K562 (cell line): Measurements from ENCODE around the gene LAMB4. TPM values are rescaled to one million over a fixed set of nuclear protein-coding genes. Genes with fewer than 3 reads are reported as not detected.

Experiments used
- ARID2 ChIP-seq: fragments of 450-650 bp; IDR thresholded peaks from 2 replicates; pipeline ENCODE4 v1.6.1; 2017; ENCODE audit warnings: antibody characterized with exemption, mild to moderate bottlenecking
- CCNT2 ChIP-seq: IDR thresholded peaks from 2 replicates; pipeline ENCODE4 v1.6.1; 2011; ENCODE audit warnings: borderline replicate concordance, low read depth, mild to moderate bottlenecking, moderate library complexity, mixed read lengths, low read length; ENCODE audit not compliant: insufficient read length; ENCODE audit errors: extremely low read depth
- ETV1 ChIP-seq: fragments of 450-650 bp; conservative IDR thresholded peaks from 2 replicates; pipeline ENCODE4 v1.6.1; 2016; ENCODE audit warnings: missing genetic modification characterization, control low read depth, low read depth, missing compliant biosample characterization
- GTF2A2 ChIP-seq: IDR thresholded peaks from 2 replicates; pipeline ENCODE4 v1.6.1; 2016; ENCODE audit warnings: mild to moderate bottlenecking, missing genetic modification characterization, missing compliant biosample characterization
- KAT7 ChIP-seq: sonication (generic); formaldehyde crosslinking; IDR thresholded peaks from 2 replicates; pipeline ENCODE4 v1.8.0; 2022; ENCODE audit warnings: missing genetic modification reagents, mild to moderate bottlenecking, borderline replicate concordance
- MCM2 ChIP-seq: fragments of 450-650 bp; IDR thresholded peaks from 2 replicates; pipeline ENCODE4 v1.6.1; 2017; ENCODE audit warnings: low read depth, mild to moderate bottlenecking
- MXI1 ChIP-seq: IDR thresholded peaks from 2 replicates; pipeline ENCODE4 v1.6.1; 2011; ENCODE audit warnings: low read depth, mild to moderate bottlenecking, improper control_type of control experiment, low read length
- NFYB ChIP-seq: IDR thresholded peaks from 2 replicates; pipeline ENCODE4 v1.6.1; 2011; ENCODE audit warnings: mild to moderate bottlenecking, moderate library complexity; ENCODE audit not compliant: insufficient read length; ENCODE audit errors: extremely low read depth
- PHB2 ChIP-seq: fragments of 450-650 bp; IDR thresholded peaks from 2 replicates; pipeline ENCODE4 v1.6.1; 2017; ENCODE audit warnings: low read depth
- TRIM24 ChIP-seq, 2 experiments: fragments of 450-650 bp; IDR thresholded peaks; 2 replicates each; pipeline ENCODE4 v1.6.1; 2016
- ZNF583 ChIP-seq: fragments of 250-450 bp; sonication (Bioruptor Pico); IDR thresholded peaks from 2 replicates; pipeline ENCODE4 v1.4.0; 2020
- ZNF764 ChIP-seq: fragments of 250-450 bp; sonication (Bioruptor Pico); IDR thresholded peaks from 2 replicates; pipeline ENCODE4 v1.4.0; 2020; ENCODE audit warnings: low read depth, mild to moderate bottlenecking, moderate library complexity
- polyA plus RNA-seq, 8 experiments: library from polyadenylated mRNA; depleted of rRNA in 4 of 8; stranded (reverse) in 5 of 8; unstranded in 3 of 8; fragments of >200 nt; fragmentation: Nextera tagmentation in 2 of 8; fragmentation: Illumina TruSeq in 1 of 8; extraction: Ambion mirVana in 2 of 8; extraction: Trizol in 1 of 8; gene quantifications; 2 replicates each; pipeline versions ENCODE4 v1.2.1 to v1.2.3, GENCODE V29; 2011 to 2014; ENCODE audit warnings: inconsistent platforms in 1 of 8, missing spikeins in 1 of 8
- total RNA-seq, 7 experiments: library from RNA; depleted of rRNA in 6 of 7; stranded (reverse); fragments of >200 nt in 6 of 7; fragmentation: Illumina TruSeq in 2 of 7; extraction: Trizol in 2 of 7; gene quantifications; 2 replicates each; pipeline versions ENCODE4 v1.2.1 to v1.2.3, GENCODE V29; 2011 to 2021; ENCODE audit warnings: low replicate concordance in 1 of 7
- TF ChIP-seq, protein P1 (sequence below): fragments of 250-450 bp; sonication (Bioruptor Pico); IDR thresholded peaks from 2 replicates; pipeline ENCODE4 v1.8.0; 2022; ENCODE audit warnings: inconsistent platforms, mild to moderate bottlenecking, moderate library complexity, borderline replicate concordance
- TF ChIP-seq, protein P2 (sequence below): sonication (generic); formaldehyde crosslinking; IDR thresholded peaks from 2 replicates; pipeline ENCODE4 v1.4.0; 2020; ENCODE audit warnings: mild to moderate bottlenecking, missing genetic modification reagents
- TF ChIP-seq, protein P3 (sequence below), 2 experiments: fragments of 150-350 bp in 1 of 2; IDR thresholded peaks; 2 replicates each; pipeline ENCODE4 v1.6.1; 2012 to 2016; ENCODE audit warnings: low read depth in 2 of 2, low read length in 2 of 2, mild to moderate bottlenecking in 1 of 2, moderate library complexity in 1 of 2
- TF ChIP-seq, protein P4 (sequence below): sonication (generic); formaldehyde crosslinking; IDR thresholded peaks from 2 replicates; pipeline ENCODE4 v1.8.0; 2023; ENCODE audit warnings: mild to moderate bottlenecking, missing genetic modification reagents

Gene LAMB4
- total and polyA plus RNA-seq, 9 of the 15 experiments (the other 6 are each of a cell fraction or from before 2014, with no cell fraction given) = 0.06 to 0.13 (median 0.07) TPM; not detected in 6

DNA sequence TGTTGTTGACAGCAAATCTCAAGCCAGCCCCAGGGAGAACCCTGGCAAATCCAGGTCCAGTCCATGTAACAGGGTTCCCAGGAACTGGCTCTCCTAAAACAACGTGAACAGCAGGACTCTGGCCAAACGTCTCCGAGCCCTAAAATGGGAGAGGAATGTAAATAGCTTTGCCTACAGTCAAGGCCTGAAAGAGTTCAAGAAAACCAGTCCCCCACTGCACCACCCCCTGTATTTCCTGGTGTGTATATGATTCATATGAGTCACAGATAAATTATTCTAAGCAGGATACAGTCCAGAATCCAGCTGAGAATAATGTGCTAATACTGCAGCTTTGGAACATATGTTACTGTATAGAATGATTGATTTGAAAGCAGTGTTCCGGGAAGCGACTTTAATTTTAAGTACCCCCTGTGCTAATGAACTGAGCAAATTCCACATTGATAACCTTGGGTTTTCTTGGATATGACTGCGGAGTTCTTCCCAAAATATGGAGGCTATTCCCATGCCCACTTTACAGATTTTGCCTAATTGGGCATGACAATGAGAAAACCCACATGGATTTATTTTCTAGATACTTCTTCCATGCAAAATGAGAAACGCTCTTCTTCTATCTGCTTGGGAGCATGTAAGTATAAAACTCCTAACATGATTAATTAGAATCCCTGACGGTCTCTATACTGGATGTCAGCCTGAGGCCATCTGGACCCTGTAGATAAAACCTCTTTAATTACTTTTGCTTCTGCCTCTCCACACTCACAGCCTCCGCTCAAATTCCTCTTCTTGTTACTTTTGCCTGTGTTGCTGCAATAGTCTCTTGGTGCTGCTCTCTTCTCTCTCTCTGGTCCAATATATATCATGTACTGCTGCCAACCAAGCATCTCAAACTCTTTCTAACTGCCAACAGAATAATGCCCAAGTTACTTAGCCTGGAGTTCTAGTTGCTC is 50.2 kb downstream of the LAMB4 start (continued):
- TF ChIP-seq, protein P1, sequence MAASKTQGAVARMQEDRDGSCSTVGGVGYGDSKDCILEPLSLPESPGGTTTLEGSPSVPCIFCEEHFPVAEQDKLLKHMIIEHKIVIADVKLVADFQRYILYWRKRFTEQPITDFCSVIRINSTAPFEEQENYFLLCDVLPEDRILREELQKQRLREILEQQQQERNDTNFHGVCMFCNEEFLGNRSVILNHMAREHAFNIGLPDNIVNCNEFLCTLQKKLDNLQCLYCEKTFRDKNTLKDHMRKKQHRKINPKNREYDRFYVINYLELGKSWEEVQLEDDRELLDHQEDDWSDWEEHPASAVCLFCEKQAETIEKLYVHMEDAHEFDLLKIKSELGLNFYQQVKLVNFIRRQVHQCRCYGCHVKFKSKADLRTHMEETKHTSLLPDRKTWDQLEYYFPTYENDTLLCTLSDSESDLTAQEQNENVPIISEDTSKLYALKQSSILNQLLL = no peak
- TF ChIP-seq, protein P2, sequence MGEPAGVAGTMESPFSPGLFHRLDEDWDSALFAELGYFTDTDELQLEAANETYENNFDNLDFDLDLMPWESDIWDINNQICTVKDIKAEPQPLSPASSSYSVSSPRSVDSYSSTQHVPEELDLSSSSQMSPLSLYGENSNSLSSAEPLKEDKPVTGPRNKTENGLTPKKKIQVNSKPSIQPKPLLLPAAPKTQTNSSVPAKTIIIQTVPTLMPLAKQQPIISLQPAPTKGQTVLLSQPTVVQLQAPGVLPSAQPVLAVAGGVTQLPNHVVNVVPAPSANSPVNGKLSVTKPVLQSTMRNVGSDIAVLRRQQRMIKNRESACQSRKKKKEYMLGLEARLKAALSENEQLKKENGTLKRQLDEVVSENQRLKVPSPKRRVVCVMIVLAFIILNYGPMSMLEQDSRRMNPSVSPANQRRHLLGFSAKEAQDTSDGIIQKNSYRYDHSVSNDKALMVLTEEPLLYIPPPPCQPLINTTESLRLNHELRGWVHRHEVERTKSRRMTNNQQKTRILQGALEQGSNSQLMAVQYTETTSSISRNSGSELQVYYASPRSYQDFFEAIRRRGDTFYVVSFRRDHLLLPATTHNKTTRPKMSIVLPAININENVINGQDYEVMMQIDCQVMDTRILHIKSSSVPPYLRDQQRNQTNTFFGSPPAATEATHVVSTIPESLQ (CRISPR knock-in tag) = 0 out of 2 replicates have a peak, but pooled peaks have one; percentile 62
- no peak for TF ChIP-seq KAT7 (CRISPR knock-in tag)
- TF ChIP-seq MCM2 = no peak
- no peak for TF ChIP-seq GTF2A2 (tag)
- no peak for TF ChIP-seq ARID2
- TF ChIP-seq, protein P3, sequence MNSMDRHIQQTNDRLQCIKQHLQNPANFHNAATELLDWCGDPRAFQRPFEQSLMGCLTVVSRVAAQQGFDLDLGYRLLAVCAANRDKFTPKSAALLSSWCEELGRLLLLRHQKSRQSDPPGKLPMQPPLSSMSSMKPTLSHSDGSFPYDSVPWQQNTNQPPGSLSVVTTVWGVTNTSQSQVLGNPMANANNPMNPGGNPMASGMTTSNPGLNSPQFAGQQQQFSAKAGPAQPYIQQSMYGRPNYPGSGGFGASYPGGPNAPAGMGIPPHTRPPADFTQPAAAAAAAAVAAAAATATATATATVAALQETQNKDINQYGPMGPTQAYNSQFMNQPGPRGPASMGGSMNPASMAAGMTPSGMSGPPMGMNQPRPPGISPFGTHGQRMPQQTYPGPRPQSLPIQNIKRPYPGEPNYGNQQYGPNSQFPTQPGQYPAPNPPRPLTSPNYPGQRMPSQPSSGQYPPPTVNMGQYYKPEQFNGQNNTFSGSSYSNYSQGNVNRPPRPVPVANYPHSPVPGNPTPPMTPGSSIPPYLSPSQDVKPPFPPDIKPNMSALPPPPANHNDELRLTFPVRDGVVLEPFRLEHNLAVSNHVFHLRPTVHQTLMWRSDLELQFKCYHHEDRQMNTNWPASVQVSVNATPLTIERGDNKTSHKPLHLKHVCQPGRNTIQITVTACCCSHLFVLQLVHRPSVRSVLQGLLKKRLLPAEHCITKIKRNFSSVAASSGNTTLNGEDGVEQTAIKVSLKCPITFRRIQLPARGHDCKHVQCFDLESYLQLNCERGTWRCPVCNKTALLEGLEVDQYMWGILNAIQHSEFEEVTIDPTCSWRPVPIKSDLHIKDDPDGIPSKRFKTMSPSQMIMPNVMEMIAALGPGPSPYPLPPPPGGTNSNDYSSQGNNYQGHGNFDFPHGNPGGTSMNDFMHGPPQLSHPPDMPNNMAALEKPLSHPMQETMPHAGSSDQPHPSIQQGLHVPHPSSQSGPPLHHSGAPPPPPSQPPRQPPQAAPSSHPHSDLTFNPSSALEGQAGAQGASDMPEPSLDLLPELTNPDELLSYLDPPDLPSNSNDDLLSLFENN (IDR thresholded peaks at IDR 0.05; ENCODE audit: low read depth in 2 of 2, low read length in 2 of 2) = peak in 1 of 2 experiments; percentile 82; a peak in 1 of 4 replicates
- peak; percentile 64; the same call in 1 of the 2 replicates for TF ChIP-seq PHB2
- peak; percentile 76 for TF ChIP-seq CCNT2
- TF ChIP-seq, protein P4, sequence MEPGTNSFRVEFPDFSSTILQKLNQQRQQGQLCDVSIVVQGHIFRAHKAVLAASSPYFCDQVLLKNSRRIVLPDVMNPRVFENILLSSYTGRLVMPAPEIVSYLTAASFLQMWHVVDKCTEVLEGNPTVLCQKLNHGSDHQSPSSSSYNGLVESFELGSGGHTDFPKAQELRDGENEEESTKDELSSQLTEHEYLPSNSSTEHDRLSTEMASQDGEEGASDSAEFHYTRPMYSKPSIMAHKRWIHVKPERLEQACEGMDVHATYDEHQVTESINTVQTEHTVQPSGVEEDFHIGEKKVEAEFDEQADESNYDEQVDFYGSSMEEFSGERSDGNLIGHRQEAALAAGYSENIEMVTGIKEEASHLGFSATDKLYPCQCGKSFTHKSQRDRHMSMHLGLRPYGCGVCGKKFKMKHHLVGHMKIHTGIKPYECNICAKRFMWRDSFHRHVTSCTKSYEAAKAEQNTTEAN (CRISPR knock-in tag) = no peak
- no peak for TF ChIP-seq ZNF583 (CRISPR knock-in tag)
- no peak for TF ChIP-seq NFYB
- TF ChIP-seq TRIM24 (IDR thresholded peaks at IDR 0.05) = peak; percentile 48 to 76; a peak in 3 of 4 replicates
- TF ChIP-seq ZNF764 = no peak
- peak; percentile 29; the same call in 1 of the 2 replicates for TF ChIP-seq MXI1
- TF ChIP-seq ETV1 (tag) = peak; percentile 45; the same call in 1 of the 2 replicates
